H9 (cell line): ENCODE measurements around the gene SUPT7L. TPM values are rescaled to one million over a fixed set of nuclear protein-coding genes. Genes with fewer than 3 reads are reported as not detected.

Experiments used
- DNase-seq: peaks from one replicate; pipeline ENCODE4 v3.0.0-alpha.2; 2017
- H2AFZ ChIP-seq: one replicate; pipeline ENCODE4 v1.6.1; 2013; ENCODE audit warnings: mild to moderate bottlenecking, low read length, control low read depth, moderate library complexity
- H2AK5ac ChIP-seq: 2 replicates; pipeline ENCODE4 v1.6.1; 2013; ENCODE audit warnings: low read length, control low read depth, mixed read lengths; ENCODE audit not compliant: insufficient read length
- H2BK120ac ChIP-seq: one replicate; pipeline ENCODE4 v1.6.1; 2013; ENCODE audit warnings: low read depth, mild to moderate bottlenecking, low read length, control low read depth, inconsistent platforms; ENCODE audit not compliant: poor library complexity, severe bottlenecking
- H2BK12ac ChIP-seq: 2 replicates; pipeline ENCODE4 v1.6.1; 2013; ENCODE audit warnings: low read length, control low read depth, mixed read lengths, low read depth; ENCODE audit not compliant: insufficient read length
- H2BK15ac ChIP-seq: 2 replicates; pipeline ENCODE4 v1.6.1; 2013; ENCODE audit warnings: low read depth, low read length, control low read depth
- H2BK20ac ChIP-seq: one replicate; pipeline ENCODE4 v1.6.1; 2013; ENCODE audit warnings: low read depth, mild to moderate bottlenecking, low read length, control low read depth, inconsistent platforms; ENCODE audit not compliant: poor library complexity, severe bottlenecking
- H2BK5ac ChIP-seq: 2 replicates; pipeline ENCODE4 v1.6.1; 2013; ENCODE audit warnings: low read length, control low read depth, mixed read lengths; ENCODE audit not compliant: insufficient read length
- H3K14ac ChIP-seq: 2 replicates; pipeline ENCODE4 v1.6.1; 2013; ENCODE audit warnings: low read length, control low read depth; ENCODE audit not compliant: insufficient read depth
- H3K18ac ChIP-seq: 2 replicates; pipeline ENCODE4 v1.6.1; 2013; ENCODE audit warnings: low read depth, mild to moderate bottlenecking, mixed read lengths, low read length, control low read depth; ENCODE audit not compliant: insufficient read length
- H3K23ac ChIP-seq: 2 replicates; pipeline ENCODE4 v1.6.1; 2013; ENCODE audit warnings: low read length, control low read depth, mixed read lengths, low read depth; ENCODE audit not compliant: insufficient read length
- H3K23me2 ChIP-seq: 2 replicates; pipeline ENCODE4 v1.6.1; 2013; ENCODE audit warnings: low read depth, mild to moderate bottlenecking, mixed read lengths, low read length, control low read depth; ENCODE audit not compliant: insufficient read length, poor library complexity, severe bottlenecking
- H3K27ac ChIP-seq: 2 replicates; pipeline ENCODE4 v1.5.1; 2013; ENCODE audit warnings: low read length, control low read depth, mixed read lengths, low read depth; ENCODE audit not compliant: insufficient read length
- H3K27me3 ChIP-seq: 2 replicates; pipeline ENCODE4 v1.6.1; 2013; ENCODE audit warnings: low read length, control low read depth, inconsistent platforms; ENCODE audit not compliant: insufficient read depth
- H3K4ac ChIP-seq: 2 replicates; pipeline ENCODE4 v1.6.1; 2013; ENCODE audit warnings: low read depth, mild to moderate bottlenecking, control low read depth, inconsistent platforms, low read length, moderate library complexity
- H3K4me1 ChIP-seq: 2 replicates; pipeline ENCODE4 v1.6.1; 2013; ENCODE audit warnings: low read length, control low read depth, inconsistent platforms; ENCODE audit not compliant: insufficient read depth
- H3K4me2 ChIP-seq: 2 replicates; pipeline ENCODE4 v1.6.1; 2013; ENCODE audit warnings: low read length, control low read depth, mixed read lengths; ENCODE audit not compliant: insufficient read length, insufficient read depth
- H3K56ac ChIP-seq: 2 replicates; pipeline ENCODE4 v1.6.1; 2013; ENCODE audit warnings: low read depth, mild to moderate bottlenecking, mixed read lengths, low read length, control low read depth; ENCODE audit not compliant: insufficient read length
- H3K79me1 ChIP-seq: 2 replicates; pipeline ENCODE4 v1.6.1; 2013; ENCODE audit warnings: low read depth, mild to moderate bottlenecking, moderate library complexity, low read length, control low read depth, inconsistent platforms; ENCODE audit not compliant: insufficient read depth, poor library complexity, severe bottlenecking
- H3K79me2 ChIP-seq: 2 replicates; pipeline ENCODE4 v1.6.1; 2013; ENCODE audit warnings: low read length, control low read depth, inconsistent platforms; ENCODE audit not compliant: insufficient read depth
- H3K9ac ChIP-seq: 2 replicates; pipeline ENCODE4 v1.6.1; 2013; ENCODE audit warnings: low read length, control low read depth, mixed read lengths; ENCODE audit not compliant: insufficient read length; ENCODE audit errors: extremely low read depth
- H3K9me3 ChIP-seq: one replicate; pipeline ENCODE4 v1.6.1; 2013; ENCODE audit warnings: low read depth, low read length, inconsistent platforms; ENCODE audit not compliant: control insufficient read depth
- H3T11ph ChIP-seq: one replicate; pipeline ENCODE4 v1.6.1; 2013; ENCODE audit warnings: mild to moderate bottlenecking, low read length, control low read depth, inconsistent platforms
- H4K20me1 ChIP-seq: one replicate; pipeline ENCODE4 v1.6.1; 2013; ENCODE audit not compliant: control insufficient read depth, insufficient read length, insufficient read depth
- H4K5ac ChIP-seq: 2 replicates; pipeline ENCODE4 v1.6.1; 2013; ENCODE audit warnings: low read depth, mild to moderate bottlenecking, mixed read lengths, low read length, control low read depth; ENCODE audit not compliant: insufficient read length
- H4K8ac ChIP-seq: replicated peaks from 2 replicates; pipeline ENCODE4 v1.6.1; 2013; ENCODE audit warnings: low read length, control low read depth, mixed read lengths, low read depth; ENCODE audit not compliant: insufficient read length
- H4K91ac ChIP-seq: 2 replicates; pipeline ENCODE4 v1.6.1; 2013; ENCODE audit warnings: low read depth, mild to moderate bottlenecking, moderate library complexity, mixed read lengths, low read length, control low read depth; ENCODE audit not compliant: insufficient read length
- H3K27ac Mint-ChIP-seq, 3 experiments: 2 replicates in 2 of 3; 3 replicates in 1 of 3; pipeline ENCODE4 v1.8.0; 2020 to 2021; ENCODE audit warnings: mixed read lengths in 3 of 3, mild to moderate bottlenecking in 1 of 3, moderate library complexity in 1 of 3
- H3K27me3 Mint-ChIP-seq: 2 replicates; pipeline ENCODE4 v1.8.0; 2021; ENCODE audit warnings: low read depth, mild to moderate bottlenecking, moderate library complexity, mixed read lengths
- H3K36me3 Mint-ChIP-seq, 3 experiments: 2 replicates in 2 of 3; 3 replicates in 1 of 3; pipeline ENCODE4 v1.8.0; 2020 to 2021; ENCODE audit warnings: low read depth in 3 of 3, mixed read lengths in 3 of 3; ENCODE audit not compliant: insufficient read depth in 1 of 3
- H3K4me1 Mint-ChIP-seq, 2 experiments: 2 replicates each; pipeline ENCODE4 v1.8.0; 2020; ENCODE audit warnings: mixed read lengths in 2 of 2
- H3K4me3 Mint-ChIP-seq, 2 experiments: 2 replicates in 1 of 2; 3 replicates in 1 of 2; pipeline ENCODE4 v1.8.0; 2020 to 2021; ENCODE audit warnings: mild to moderate bottlenecking in 2 of 2, mixed read lengths in 2 of 2, moderate library complexity in 1 of 2
- H3K9me3 Mint-ChIP-seq, 2 experiments: 2 replicates in 1 of 2; 3 replicates in 1 of 2; pipeline ENCODE4 v1.8.0; 2020; ENCODE audit warnings: mild to moderate bottlenecking in 2 of 2, mixed read lengths in 2 of 2, moderate library complexity in 1 of 2
- CTCF ChIP-seq: fragments of 200-600 bp; sonication (generic); conservative IDR thresholded peaks from 3 replicates; pipeline ENCODE4 v1.8.0; 2021; ENCODE audit warnings: antibody characterized with exemption, mild to moderate bottlenecking
- WGBS: extraction: QIAGEN DNeasy Blood & Tissue Kit; methylation state at CpG from one replicate; pipeline ENCODE4 v1.1.7; 2013; ENCODE audit warnings: missing lambda C conversion rate, low lambda C conversion rate, mixed read lengths; ENCODE audit not compliant: insufficient read length; ENCODE audit errors: extremely low coverage; 5-methylcytosine and 5-hydroxymethylcytosine counted together
- total RNA-seq: library from RNA; stranded (reverse); gene quantifications from 2 replicates; pipeline ENCODE4 v1.2.1, GENCODE V29; 2021

Gene SUPT7L
- total RNA-seq, 1 experiment from 2014 or later: 30.4 TPM

GRCh38 chr2:27702302-27702701 is 38.9 kb upstream of the SUPT7L start:
- no CpG with 5 or more reads among the region's 1 CpG for WGBS
- Histone ChIP-seq H2AK5ac (no peak overlapping the region), H3K27ac (no peak overlapping the region), H4K8ac (no peak overlapping the region), H3K4me2 (no peak overlapping the region), H2BK5ac (no peak overlapping the region), H3T11ph (no peak overlapping the region), H3K23ac (no peak overlapping the region), H3K4ac (no peak overlapping the region), H3K56ac (no peak overlapping the region), H2AFZ (no peak overlapping the region), H3K18ac (no peak overlapping the region), H4K5ac (no peak overlapping the region), H2BK120ac (no peak overlapping the region), H2BK20ac (no peak overlapping the region), H3K23me2 (no peaks in the 10 kb centered on the region), H3K79me2 (no peaks in the 10 kb centered on the region), H2BK12ac (no peak overlapping the region), H3K4me1 (no peaks in the 10 kb centered on the region; the same call in 1 of the 2 replicates), H4K91ac (no peak overlapping the region), H2BK15ac (no peak overlapping the region), H3K27me3 (no peaks in the 10 kb centered on the region), H3K9me3 (no peaks in the 10 kb centered on the region), H3K79me1 (no peaks in the 10 kb centered on the region), H3K9ac (no peak overlapping the region), H4K20me1 (no peaks in the 10 kb centered on the region), H3K14ac (no peak overlapping the region)
- no peak for DNase-seq
- Mint-ChIP-seq H3K36me3 (peaks cover 0 to 4% (median 0%) of the 10 kb centered on the region in 3 experiments; a peak in 1 of 7 replicates), H3K27me3 (no peaks in the 10 kb centered on the region), H3K4me1 (peaks cover 10 to 21% of the 10 kb centered on the region in 2 experiments), H3K27ac (no peak overlapping the region), H3K4me3 (no peak overlapping the region; a peak in 1 of 5 replicates), H3K9me3 (no peaks in the 10 kb centered on the region)
- no peak for TF ChIP-seq CTCF
